ENCODE results near the gene ABCC1. TPM values are rescaled to one million over a fixed set of nuclear protein-coding genes. Genes with fewer than 3 reads are reported as not detected.

ABCC1 gene
- total and polyA plus RNA-seq, 2 experiments from 2014 or later: 7.0 to 9.3 TPM

GRCh38 chr16:16139806-16140205, 190.4 kb downstream of the ABCC1 start:
- no peaks in the 10 kb centered on the region for H3K36me3 ChIP-seq (replicated peaks; ENCODE audit: insufficient read depth, low read depth)
- H3K27ac ChIP-seq: no peak overlapping the region
- WGBS (ENCODE audit: low lambda C conversion rate, missing lambda C conversion rate): 96% methylated on average over 7 of the region's 7 CpGs
- H3K4me3 ChIP-seq: no peak overlapping the region
- TF ChIP-seq EZH2 (IDR thresholded peaks at IDR 0.05; ENCODE audit: borderline replicate concordance) (no peak), EZH2phosphoT487 (IDR thresholded peaks at IDR 0.05; ENCODE audit: low read depth, severe bottlenecking, unreplicated experiment) (no peak), CTCF (IDR thresholded peaks at IDR 0.05; ENCODE audit: poor library complexity) (no peak)
- no peaks in the 10 kb centered on the region for H3K27me3 ChIP-seq
- H4K20me1 ChIP-seq (ENCODE audit: insufficient read depth, poor library complexity, severe bottlenecking): no peaks in the 10 kb centered on the region
- no peaks in the 10 kb centered on the region for H3K9me2 ChIP-seq (replicated peaks; ENCODE audit: insufficient read depth)
- no peak overlapping the region for H2AFZ ChIP-seq
- H3K4me2 ChIP-seq: no peak overlapping the region
- no peaks in the 10 kb centered on the region for H3K79me2 ChIP-seq
- DNase-seq (ENCODE audit: low spot score): no peak
- H3K4me1 ChIP-seq (ENCODE audit: insufficient read depth): no peaks in the 10 kb centered on the region
- H3K9me3 ChIP-seq (ENCODE audit: low read depth): no peaks in the 10 kb centered on the region

GRCh38 chr16:16140537-16140936, 191.1 kb downstream of the ABCC1 start:
- no peaks in the 10 kb centered on the region for H4K20me1 ChIP-seq (ENCODE audit: insufficient read depth, poor library complexity, severe bottlenecking)
- DNase-seq (ENCODE audit: low spot score): no peak
- H3K27me3 ChIP-seq: no peaks in the 10 kb centered on the region
- H3K9me3 ChIP-seq (ENCODE audit: low read depth): no peaks in the 10 kb centered on the region
- TF ChIP-seq EZH2phosphoT487 (IDR thresholded peaks at IDR 0.05; ENCODE audit: low read depth, severe bottlenecking, unreplicated experiment): no peak
- TF ChIP-seq CTCF (IDR thresholded peaks at IDR 0.05; ENCODE audit: poor library complexity): no peak
- TF ChIP-seq EZH2 (IDR thresholded peaks at IDR 0.05; ENCODE audit: borderline replicate concordance): no peak
- H3K79me2 ChIP-seq: no peaks in the 10 kb centered on the region
- no peaks in the 10 kb centered on the region for H3K9me2 ChIP-seq (replicated peaks; ENCODE audit: insufficient read depth)
- no peak overlapping the region for H2AFZ ChIP-seq
- 81% methylated on average over 4 of the region's 4 CpGs for WGBS (ENCODE audit: low lambda C conversion rate, missing lambda C conversion rate)
- no peaks in the 10 kb centered on the region for H3K36me3 ChIP-seq (replicated peaks; ENCODE audit: insufficient read depth, low read depth)
- no peak overlapping the region for H3K27ac ChIP-seq
- H3K4me2 ChIP-seq: no peak overlapping the region
- H3K4me1 ChIP-seq (ENCODE audit: insufficient read depth): no peaks in the 10 kb centered on the region
- no peak overlapping the region for H3K4me3 ChIP-seq

GRCh38 chr16:16141141-16141540, 191.7 kb downstream of the ABCC1 start:
- DNase-seq (ENCODE audit: low spot score): no peak
- WGBS (ENCODE audit: low lambda C conversion rate, missing lambda C conversion rate): 98% methylated on average over 11 of the region's 11 CpGs
- no peak for TF ChIP-seq EZH2 (IDR thresholded peaks at IDR 0.05; ENCODE audit: borderline replicate concordance)
- no peak for TF ChIP-seq EZH2phosphoT487 (IDR thresholded peaks at IDR 0.05; ENCODE audit: low read depth, severe bottlenecking, unreplicated experiment)
- no peak for TF ChIP-seq CTCF (IDR thresholded peaks at IDR 0.05; ENCODE audit: poor library complexity)
- Histone ChIP-seq H2AFZ (no peak overlapping the region), H3K4me2 (no peak overlapping the region), H3K27me3 (no peaks in the 10 kb centered on the region), H4K20me1 (ENCODE audit: insufficient read depth, poor library complexity, severe bottlenecking) (no peaks in the 10 kb centered on the region), H3K27ac (no peak overlapping the region), H3K9me3 (ENCODE audit: low read depth) (no peaks in the 10 kb centered on the region), H3K36me3 (replicated peaks; ENCODE audit: insufficient read depth, low read depth) (no peaks in the 10 kb centered on the region), H3K79me2 (no peaks in the 10 kb centered on the region), H3K4me1 (ENCODE audit: insufficient read depth) (no peaks in the 10 kb centered on the region), H3K9me2 (replicated peaks; ENCODE audit: insufficient read depth) (no peaks in the 10 kb centered on the region), H3K4me3 (no peak overlapping the region)
